Panc1 (cell line): ENCODE results near the gene RALGAPA1. TPM values are rescaled to one million over a fixed set of nuclear protein-coding genes. Genes with fewer than 3 reads are reported as not detected.

Source experiments
- ATAC-seq: fragments of 200-7000 bp; cut with Tn5 transposase; 2 replicates; pipeline ENCODE4 v1.9.1; 2020; ENCODE audit warnings: mild to moderate bottlenecking, moderate library complexity
- BruUV-seq: library from RNA; stranded (reverse); fragments of 400-500 nt; replicated peaks from 2 replicates; lab custom pipeline; 2021; lab: Mats Ljungman, UMichigan
- CTCF ChIA-PET: fragments of 300-600 bp; sonication (Branson Sonifier 250); formaldehyde crosslinking; loops from one replicate; lab custom pipeline; 2022; ENCODE audit warnings: antibody characterized with exemption; lab: Charles Lee
- POLR2A ChIA-PET: fragments of 300-600 bp; sonication (Branson Sonifier 250); formaldehyde crosslinking; loops from one replicate; lab custom pipeline; 2022; ENCODE audit warnings: antibody characterized with exemption; lab: Charles Lee
- DNase-seq: peaks from one replicate; pipeline ENCODE4 v3.0.0-alpha.2; 2010; ENCODE audit warnings: low read depth, low spot score
- H3K27ac ChIP-seq: 2 replicates; pipeline ENCODE4 v1.5.1; 2011; ENCODE audit warnings: mild to moderate bottlenecking, low read length, inconsistent platforms
- H3K27me3 ChIP-seq: fragments of 200-500 bp; sonication (Bioruptor generic); 2 replicates; pipeline ENCODE4 v1.6.0; 2014; ENCODE audit warnings: low read length, inconsistent platforms; ENCODE audit not compliant: control insufficient read depth, insufficient read depth
- H3K36me3 ChIP-seq: fragments of 200-500 bp; sonication (Bioruptor generic); 2 replicates; pipeline ENCODE4 v1.5.1; 2014; ENCODE audit warnings: inconsistent platforms, mild to moderate bottlenecking, low read length, moderate library complexity; ENCODE audit not compliant: control insufficient read depth, insufficient read depth
- H3K4me1 ChIP-seq: 2 replicates; pipeline ENCODE4 v1.5.1; 2011; ENCODE audit warnings: inconsistent platforms, mild to moderate bottlenecking, low read length, moderate library complexity; ENCODE audit not compliant: control insufficient read depth, insufficient read depth
- H3K4me3 ChIP-seq, 2 experiments: 2 replicates each; pipeline ENCODE4 v1.5.1; 2011 to 2012; ENCODE audit warnings: low read depth in 2 of 2, low read length in 2 of 2, mild to moderate bottlenecking in 2 of 2, inconsistent platforms in 1 of 2, moderate library complexity in 1 of 2
- H3K9me3 ChIP-seq: fragments of 200-500 bp; sonication (Bioruptor generic); 2 replicates; pipeline ENCODE4 v1.5.1; 2014; ENCODE audit warnings: low read depth, mild to moderate bottlenecking, inconsistent platforms, low read length, moderate library complexity; ENCODE audit not compliant: control insufficient read depth, insufficient read depth
- CTCF ChIP-seq: fragments of 450-650 bp; IDR thresholded peaks from 2 replicates; pipeline ENCODE4 v1.5.1; 2017; ENCODE audit warnings: mild to moderate bottlenecking
- POLR2AphosphoS5 ChIP-seq: IDR thresholded peaks from 2 replicates; pipeline ENCODE4 v1.6.1; 2012; ENCODE audit warnings: mild to moderate bottlenecking, low read depth, low read length, moderate library complexity
- REST ChIP-seq, 2 experiments: IDR thresholded peaks; 2 replicates each; pipeline ENCODE4 v1.6.1; 2011 to 2012; ENCODE audit warnings: low read depth in 2 of 2, control low read depth in 1 of 2, low read length in 1 of 2, mild to moderate bottlenecking in 1 of 2, moderate library complexity in 1 of 2; ENCODE audit not compliant: insufficient read depth in 1 of 2
- SIN3A ChIP-seq: IDR thresholded peaks from 2 replicates; pipeline ENCODE4 v1.6.1; 2012; ENCODE audit warnings: low read depth, mild to moderate bottlenecking, low read length, moderate library complexity, borderline replicate concordance; ENCODE audit not compliant: insufficient read depth
- TCF7L2 ChIP-seq: IDR thresholded peaks from 2 replicates; pipeline ENCODE4 v1.6.1; 2011; ENCODE audit warnings: mild to moderate bottlenecking, low read depth, low read length, inconsistent platforms
- in situ Hi-C: cut with HindIII; loops from 2 replicates; pipeline ENCODE4 v1.10.0; 2016; ENCODE audit warnings: low sequenced_read_pairs, low pct_unique_long_range_greater_than_20kb
- intact Hi-C: fragments of 100-400 bp; cut with micrococcal nuclease; formaldehyde crosslinking; loops from one replicate; pipeline ENCODE4 v1.10.0; 2022; ENCODE audit not compliant: unreplicated experiment
- total RNA-seq: library from RNA; stranded (reverse); gene quantifications from one replicate; pipeline ENCODE4 v1.2.1, GENCODE V29; 2021; ENCODE audit not compliant: unreplicated experiment

The RALGAPA1 gene
- total RNA-seq, 1 experiment from 2014 or later, result 31.5 TPM

- Histone ChIP-seq H3K36me3 (no peaks in the 10 kb centered on the region; the same call in 1 of the 2 replicates), H3K27ac (no peak overlapping the region), H3K27me3 (no peaks in the 10 kb centered on the region), H3K9me3 (no peaks in the 10 kb centered on the region), H3K4me1 (no peaks in the 10 kb centered on the region), H3K4me3 (no peak overlapping the region)
- CTCF ChIA-PET, result no interaction called here
- no TSS peak for BruUV-seq
- POLR2A ChIA-PET, result no interaction called here
- no peak for TF ChIP-seq SIN3A
- TF ChIP-seq REST (IDR thresholded peaks at IDR 0.05; ENCODE audit: insufficient read depth in 1 of 2, low read depth in 2 of 2, low read length in 1 of 2), result no peak
- no peak for TF ChIP-seq CTCF
- TF ChIP-seq TCF7L2, result no peak
- no peak for TF ChIP-seq POLR2AphosphoS5
- intact Hi-C loops (no loop called here), in situ Hi-C loops (no loop called here)
- DNase-seq (no peak), ATAC-seq (no peak)
Observed at GRCh38 chr14:35705636-35706035, 103.5 kb downstream of the RALGAPA1 start.

GRCh38 chr14:35704793-35705493 is 104.2 kb downstream of the RALGAPA1 start:
- no peak overlapping the region for H3K27ac ChIP-seq
- CTCF ChIA-PET, result no interaction called here
- intact Hi-C loops, result no loop called here
- no TSS peak for BruUV-seq
- no peaks in the 10 kb centered on the region for H3K9me3 ChIP-seq
- DNase-seq, result no peak
- POLR2A ChIA-PET, result no interaction called here
- no peaks in the 10 kb centered on the region for H3K27me3 ChIP-seq
- H3K4me1 ChIP-seq, result no peaks in the 10 kb centered on the region
- TF ChIP-seq CTCF, result no peak
- TF ChIP-seq SIN3A, result no peak
- no peak for TF ChIP-seq POLR2AphosphoS5
- TF ChIP-seq TCF7L2, result no peak
- no peak for TF ChIP-seq REST (IDR thresholded peaks at IDR 0.05; ENCODE audit: insufficient read depth in 1 of 2, low read depth in 2 of 2, low read length in 1 of 2)
- in situ Hi-C loops, result no loop called here
- no peaks in the 10 kb centered on the region; the same call in 1 of the 2 replicates for H3K36me3 ChIP-seq
- no peak for ATAC-seq
- H3K4me3 ChIP-seq, result no peak overlapping the region
